Naive thymus-derived CD4-positive, alpha-beta T cell (primary cell): Measurements from ENCODE around the gene CCDC185. TPM values are rescaled to one million over a fixed set of nuclear protein-coding genes. Genes with fewer than 3 reads are reported as not detected.
A peak's percentile ranks its signal among the peaks of the same experiment; 100 is the strongest.

Experiments
- ATAC-seq: fragments of 150-1000 bp; cut with Tn5 transposase; 2 replicates; pipeline ENCODE4 v1.10.0; 2021; ENCODE audit warnings: mild to moderate bottlenecking, moderate library complexity
- CTCF ChIA-PET: fragments of 350-600 bp; sonication (Branson Sonifier 250); formaldehyde crosslinking; loops from one replicate; lab custom pipeline; 2021; ENCODE audit warnings: antibody characterized with exemption; lab: Charles Lee
- POLR2A ChIA-PET: fragments of 350-600 bp; sonication (Branson Sonifier 250); formaldehyde crosslinking; loops from one replicate; lab custom pipeline; 2021; ENCODE audit warnings: antibody characterized with exemption, inconsistent platforms; lab: Charles Lee
- DNase-seq, 9 donors: peaks; one replicate each; pipeline versions ENCODE4 v3.0.0 to v3.0.0-alpha.2; 2020 to 2022; ENCODE audit warnings: mixed read lengths in 1 of 9
- H3K27ac ChIP-seq: one replicate; pipeline ENCODE4 v1.7.0; 2013; ENCODE audit warnings: mild to moderate bottlenecking, low read depth, low read length, moderate library complexity
- H3K27me3 ChIP-seq, 2 donors: one replicate each; pipeline ENCODE4 v1.7.0; 2013; ENCODE audit warnings: low read length in 2 of 2, mild to moderate bottlenecking in 2 of 2, moderate library complexity in 2 of 2; ENCODE audit not compliant: control insufficient read depth in 2 of 2, insufficient read depth in 2 of 2
- H3K36me3 ChIP-seq, 3 experiments: 1 replicate in 2 of 3; 2 replicates in 1 of 3; pipeline ENCODE4 v1.7.0; 2013; ENCODE audit warnings: low read length in 3 of 3, mild to moderate bottlenecking in 3 of 3, moderate library complexity in 1 of 3; ENCODE audit not compliant: insufficient read depth in 3 of 3, control insufficient read depth in 2 of 3
- H3K4me1 ChIP-seq, 2 donors: one replicate each; pipeline ENCODE4 v1.7.0; 2013; ENCODE audit warnings: low read length in 2 of 2, mild to moderate bottlenecking in 2 of 2, moderate library complexity in 1 of 2; ENCODE audit not compliant: control insufficient read depth in 2 of 2, insufficient read depth in 2 of 2
- H3K4me3 ChIP-seq: 2 replicates; pipeline ENCODE4 v1.7.0; 2013; ENCODE audit warnings: mild to moderate bottlenecking, low read length
- H3K9me3 ChIP-seq, 3 experiments: 1 replicate in 2 of 3; 2 replicates in 1 of 3; pipeline ENCODE4 v1.7.0; 2013; ENCODE audit warnings: low read length in 3 of 3; ENCODE audit not compliant: control insufficient read depth in 2 of 3
- H3K27ac Mint-ChIP-seq, 9 donors: one replicate each; pipeline ENCODE4 v1.8.0; 2020 to 2022; ENCODE audit warnings: mixed read lengths in 9 of 9, mild to moderate bottlenecking in 8 of 9, moderate library complexity in 5 of 9, inconsistent platforms in 2 of 9
- H3K27me3 Mint-ChIP-seq, 5 donors: one replicate each; pipeline ENCODE4 v1.8.0; 2021 to 2022; ENCODE audit warnings: mixed read lengths in 5 of 5, mild to moderate bottlenecking in 1 of 5
- H3K36me3 Mint-ChIP-seq, 5 donors: one replicate each; pipeline ENCODE4 v1.8.0; 2020 to 2022; ENCODE audit warnings: mixed read lengths in 5 of 5, mild to moderate bottlenecking in 3 of 5, inconsistent platforms in 1 of 5
- H3K4me1 Mint-ChIP-seq, 7 donors: one replicate each; pipeline ENCODE4 v1.8.0; 2020 to 2022; ENCODE audit warnings: mixed read lengths in 7 of 7, mild to moderate bottlenecking in 3 of 7, inconsistent platforms in 1 of 7
- H3K4me3 Mint-ChIP-seq, 10 donors: one replicate each; pipeline ENCODE4 v1.8.0; 2020 to 2022; ENCODE audit warnings: mild to moderate bottlenecking in 10 of 10, mixed read lengths in 10 of 10, moderate library complexity in 6 of 10, inconsistent platforms in 2 of 10
- H3K9me3 Mint-ChIP-seq, 11 donors: one replicate each; pipeline ENCODE4 v1.8.0; 2020 to 2022; ENCODE audit warnings: mixed read lengths in 11 of 11, mild to moderate bottlenecking in 4 of 11, inconsistent platforms in 1 of 11, moderate library complexity in 1 of 11
- intact Hi-C, 2 donors: fragments of 100-400 bp; cut with micrococcal nuclease; formaldehyde crosslinking; loops; one replicate each; pipeline ENCODE4 v1.15.1; 2023
- polyA plus RNA-seq, 2 donors: library from polyadenylated mRNA; unstranded; fragments of 300-500 nt; fragmentation: Illumina TruSeq; gene quantifications; one replicate each; pipeline ENCODE4 v1.2.3, GENCODE V29; 2021
- total RNA-seq, 6 experiments: library from RNA in 5 of 6; stranded (reverse) in 5 of 6; gene quantifications; 1 replicate in 5 of 6; 2 replicates in 1 of 6; pipeline ENCODE4 v1.2.3 and lab custom pipeline; 2021 to 2026

The CCDC185 gene
- total and polyA plus RNA-seq, 7 experiments from 2014 or later: not detected

DNA sequence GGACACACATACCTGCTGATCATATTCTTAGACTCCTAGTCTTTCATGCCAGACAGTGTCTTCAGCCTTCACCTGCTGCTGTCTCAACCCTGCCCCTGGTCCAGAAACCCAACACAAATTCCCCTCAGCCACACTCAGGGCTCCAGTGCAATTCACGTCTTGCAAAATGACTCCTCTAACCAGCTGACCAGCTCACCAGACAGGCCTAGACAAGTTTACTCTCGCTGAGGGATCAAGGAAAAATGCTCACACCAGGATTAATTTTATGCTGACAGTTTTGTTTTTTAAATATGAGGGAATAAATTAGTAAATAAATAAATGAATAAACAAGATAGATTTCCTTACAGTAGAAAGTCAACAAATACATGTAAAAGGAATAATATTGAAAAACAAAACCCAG, 28.5 kb downstream of the CCDC185 start:
- no peak overlapping the region for H3K27ac Mint-ChIP-seq
- CTCF ChIA-PET: no interaction called here
- no peak for ATAC-seq

DNA sequence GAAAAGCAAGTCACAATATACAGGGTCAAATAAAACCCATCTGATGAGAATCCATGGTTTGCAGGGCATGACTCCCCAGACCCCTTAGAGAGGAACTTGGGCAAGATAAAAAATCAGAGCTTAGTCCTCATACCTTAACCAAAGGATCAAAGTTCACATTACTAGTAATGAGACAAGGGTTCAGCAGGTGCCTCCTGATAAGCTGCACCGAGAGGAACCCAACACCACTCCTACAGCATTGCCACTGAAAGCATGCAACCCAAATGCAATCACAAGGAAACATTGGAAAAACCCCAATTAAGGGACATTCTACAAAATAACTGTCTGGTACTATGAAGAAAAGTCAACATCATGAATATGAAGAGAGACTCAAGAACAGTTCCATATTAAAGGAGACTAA, 29.7 kb downstream of the CCDC185 start:
- DNase-seq (no peak), ATAC-seq (no peak)
- H3K36me3 Mint-ChIP-seq: no peaks in the 10 kb centered on the region
- CTCF ChIA-PET: no interaction called here
- H3K27me3 Mint-ChIP-seq: peaks cover 0 to 8% (median 0%) of the 10 kb centered on the region in 5 donors
- H3K4me1 Mint-ChIP-seq: peaks cover 0 to 17% (median 5%) of the 10 kb centered on the region in 7 donors
- no peak overlapping the region for H3K4me3 ChIP-seq
- peaks cover 0 to 4% of the 10 kb centered on the region in 2 donors for H3K4me1 ChIP-seq
- intact Hi-C loops: no loop called here
- H3K27me3 ChIP-seq: no peaks in the 10 kb centered on the region
- no peak overlapping the region for H3K27ac Mint-ChIP-seq
- peaks cover 0 to 2% (median 0%) of the 10 kb centered on the region in 11 donors for H3K9me3 Mint-ChIP-seq
- no peaks in the 10 kb centered on the region for H3K36me3 ChIP-seq
- H3K27ac ChIP-seq: no peak overlapping the region
- no peaks in the 10 kb centered on the region for H3K9me3 ChIP-seq
- POLR2A ChIA-PET: no interaction called here
- no peak overlapping the region for H3K4me3 Mint-ChIP-seq

More for the DNA sequence above, 28.5 kb downstream of the CCDC185 start:
- POLR2A ChIA-PET: no interaction called here
- no peaks in the 10 kb centered on the region for H3K36me3 ChIP-seq
- no peak for DNase-seq
- no peaks in the 10 kb centered on the region for H3K27me3 ChIP-seq
- H3K27ac ChIP-seq: no peak overlapping the region
- H3K4me1 ChIP-seq: no peaks in the 10 kb centered on the region
- Mint-ChIP-seq H3K36me3 (no peaks in the 10 kb centered on the region), H3K4me1 (peaks cover 0 to 12% (median 0%) of the 10 kb centered on the region in 7 donors), H3K27me3 (peaks cover 0 to 8% (median 0%) of the 10 kb centered on the region in 5 donors), H3K9me3 (peaks cover 0 to 2% (median 0%) of the 10 kb centered on the region in 11 donors), H3K4me3 (no peak overlapping the region)
- H3K4me3 ChIP-seq: no peak overlapping the region
- intact Hi-C loops: no loop called here
- no peaks in the 10 kb centered on the region for H3K9me3 ChIP-seq

DNA sequence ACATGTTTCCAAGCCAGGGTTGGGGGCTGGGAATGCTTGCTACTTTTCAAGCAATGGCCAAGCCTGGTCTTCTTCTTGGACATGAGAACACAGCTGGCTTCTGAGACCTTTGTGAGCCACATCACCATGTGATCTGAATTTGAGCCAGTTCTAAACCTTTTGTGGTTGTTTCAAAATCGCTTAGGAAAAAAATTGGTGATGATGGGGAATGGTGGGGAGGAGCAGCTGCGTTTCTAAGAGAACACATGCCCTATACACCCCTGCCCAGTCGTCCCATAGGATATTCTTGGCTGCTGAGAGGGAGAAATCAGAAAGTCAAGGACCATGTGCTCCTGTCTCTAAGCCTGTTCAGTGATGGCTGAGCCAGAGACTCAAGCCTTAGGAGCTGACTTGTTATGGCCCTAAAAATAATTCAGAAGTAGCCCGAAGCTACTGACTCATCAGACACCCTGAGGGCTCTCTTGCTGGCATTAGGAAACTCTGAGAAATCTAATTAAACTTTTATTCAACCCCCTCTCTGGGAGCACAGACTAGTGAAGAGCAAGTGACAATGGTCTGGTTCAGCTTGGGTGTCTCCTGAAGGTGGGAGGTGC, 30.5 kb downstream of the CCDC185 start:
- intact Hi-C loops: no loop called here
- peaks cover 0 to 8% (median 0%) of the 10 kb centered on the region in 5 donors for H3K27me3 Mint-ChIP-seq
- H3K4me3 Mint-ChIP-seq: no peak overlapping the region
- H3K4me3 ChIP-seq: no peak overlapping the region
- H3K9me3 Mint-ChIP-seq: peaks cover 0 to 6% (median 5%) of the 10 kb centered on the region in 11 donors
- H3K4me1 ChIP-seq: peaks cover 0 to 4% of the 10 kb centered on the region in 2 donors
- no peaks in the 10 kb centered on the region for H3K9me3 ChIP-seq
- no peaks in the 10 kb centered on the region for H3K36me3 ChIP-seq
- H3K36me3 Mint-ChIP-seq: peaks cover 0 to 5% (median 0%) of the 10 kb centered on the region in 5 donors
- H3K4me1 Mint-ChIP-seq: peaks cover 0 to 16% (median 5%) of the 10 kb centered on the region in 7 donors
- no peak overlapping the region for H3K27ac ChIP-seq
- H3K27me3 ChIP-seq: no peaks in the 10 kb centered on the region
- CTCF ChIA-PET: no interaction called here
- POLR2A ChIA-PET: no interaction called here
- DNase-seq (no peak), ATAC-seq (no peak)
- no peak overlapping the region for H3K27ac Mint-ChIP-seq

DNA sequence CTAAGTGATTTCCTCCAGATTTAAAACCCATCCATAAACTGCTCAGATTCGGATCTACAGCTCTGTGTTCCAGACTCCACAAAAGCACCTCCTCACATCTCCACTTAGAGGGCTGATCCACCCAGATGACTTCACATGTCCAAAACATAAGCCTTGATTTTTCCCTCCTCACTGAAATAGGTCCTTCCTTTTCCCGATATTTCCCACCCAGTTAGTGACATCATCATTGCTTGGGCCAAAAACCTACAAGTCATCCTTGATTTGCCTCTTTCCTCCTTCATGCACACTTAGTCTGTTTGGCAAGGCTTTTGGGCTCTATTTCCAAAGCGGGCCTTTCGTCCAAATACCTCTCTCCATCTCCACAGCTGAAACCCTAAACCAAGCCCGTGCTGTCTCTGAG, 32.3 kb downstream of the CCDC185 start:
- no peak overlapping the region for H3K4me3 ChIP-seq
- ChIA-PET POLR2A (no interaction called here), CTCF (interaction anchor here (0.7 kb wide), 1 partner anchor 19 kb away, joined by 3 read pairs; no protein-coding TSS in a partner anchor)
- Mint-ChIP-seq H3K4me1 (peaks cover 0 to 17% (median 5%) of the 10 kb centered on the region in 7 donors), H3K9me3 (peaks cover 0 to 9% (median 6%) of the 10 kb centered on the region in 11 donors), H3K27me3 (peaks cover 0 to 8% (median 0%) of the 10 kb centered on the region in 5 donors), H3K27ac (no peak overlapping the region), H3K4me3 (no peak overlapping the region), H3K36me3 (peaks cover 0 to 6% (median 0%) of the 10 kb centered on the region in 5 donors)
- H3K27me3 ChIP-seq: no peaks in the 10 kb centered on the region
- DNase-seq (no peak), ATAC-seq (no peak)
- no peaks in the 10 kb centered on the region for H3K9me3 ChIP-seq
- H3K36me3 ChIP-seq: no peaks in the 10 kb centered on the region
- intact Hi-C loops: no loop called here
- H3K27ac ChIP-seq: no peak overlapping the region
- peaks cover 0 to 4% of the 10 kb centered on the region in 2 donors for H3K4me1 ChIP-seq

DNA sequence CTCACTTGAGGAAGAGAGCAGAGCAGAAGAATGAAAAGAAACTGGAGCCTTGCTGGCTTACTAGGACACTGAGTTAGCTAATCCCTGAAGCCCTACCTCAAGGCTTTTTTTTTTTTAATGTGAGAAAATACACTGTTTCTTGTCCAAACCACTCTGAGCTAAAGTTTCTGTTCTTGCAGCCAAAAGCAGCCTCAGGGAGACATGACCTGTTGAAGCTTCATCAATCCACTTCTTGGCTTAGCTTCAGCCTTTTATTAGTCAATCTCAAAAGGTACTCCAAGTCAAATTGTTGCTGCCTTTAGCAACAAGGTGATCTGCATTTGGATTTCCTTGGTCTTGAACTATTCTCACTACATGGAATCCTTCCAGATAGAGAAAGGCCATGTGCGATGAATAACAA, 33.7 kb downstream of the CCDC185 start:
- ChIA-PET CTCF (interaction anchor here (0.7 kb wide), 1 partner anchor 15 kb away, joined by 3 read pairs; no protein-coding TSS in a partner anchor), POLR2A (no interaction called here)
- Histone ChIP-seq H3K27me3 (no peaks in the 10 kb centered on the region), H3K4me3 (no peak overlapping the region), H3K4me1 (peaks cover 0 to 4% of the 10 kb centered on the region in 2 donors), H3K27ac (no peak overlapping the region), H3K36me3 (no peaks in the 10 kb centered on the region), H3K9me3 (no peaks in the 10 kb centered on the region)
- peaks cover 0 to 9% (median 6%) of the 10 kb centered on the region in 11 donors for H3K9me3 Mint-ChIP-seq
- intact Hi-C loops: no loop called here
- no peak overlapping the region for H3K27ac Mint-ChIP-seq
- peaks cover 0 to 8% (median 0%) of the 10 kb centered on the region in 5 donors for H3K27me3 Mint-ChIP-seq
- no peak for ATAC-seq
- peaks cover 0 to 17% (median 5%) of the 10 kb centered on the region in 7 donors for H3K4me1 Mint-ChIP-seq
- DNase-seq: no peak
- H3K36me3 Mint-ChIP-seq: peaks cover 0 to 6% (median 0%) of the 10 kb centered on the region in 5 donors
- H3K4me3 Mint-ChIP-seq: peak overlapping the region in 4 of 10 donors; percentile 3 to 69 (median 18)

DNA sequence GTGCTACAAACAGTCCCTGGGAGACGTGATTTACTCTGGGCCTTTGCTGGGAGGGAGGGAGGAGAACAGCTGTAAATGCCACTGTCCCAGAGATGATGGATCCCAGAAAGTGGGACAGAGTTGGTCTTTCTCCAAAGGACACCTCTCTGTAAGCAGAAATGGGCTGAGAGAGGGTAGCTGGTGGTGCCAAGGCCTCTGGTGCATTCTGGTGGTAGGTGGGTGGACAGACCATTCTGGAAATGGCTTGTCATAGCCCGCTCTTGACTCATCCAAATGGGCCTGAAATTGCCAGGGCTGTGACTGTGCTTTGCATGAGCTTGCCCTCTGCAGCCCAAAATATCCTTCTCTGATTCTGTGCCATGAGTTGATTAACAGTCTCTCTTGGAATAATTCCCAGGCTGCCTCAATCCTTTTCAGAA, 36.1 kb downstream of the CCDC185 start:
- Mint-ChIP-seq H3K4me1 (peaks cover 0 to 17% (median 5%) of the 10 kb centered on the region in 7 donors), H3K27me3 (peaks cover 0 to 8% (median 0%) of the 10 kb centered on the region in 5 donors), H3K4me3 (no peak overlapping the region), H3K27ac (no peak overlapping the region), H3K9me3 (peaks cover 0 to 9% (median 6%) of the 10 kb centered on the region in 11 donors), H3K36me3 (peaks cover 0 to 6% (median 0%) of the 10 kb centered on the region in 5 donors)
- DNase-seq: no peak
- CTCF ChIA-PET: interaction anchor here (0.8 kb wide), 1 partner anchor 266 kb away, joined by 3 read pairs; no protein-coding TSS in a partner anchor
- Histone ChIP-seq H3K27ac (no peak overlapping the region), H3K4me1 (peaks cover 0 to 4% of the 10 kb centered on the region in 2 donors), H3K4me3 (no peak overlapping the region), H3K27me3 (no peaks in the 10 kb centered on the region), H3K36me3 (no peaks in the 10 kb centered on the region), H3K9me3 (no peaks in the 10 kb centered on the region)
- intact Hi-C loops: no loop called here
- ATAC-seq: no peak
- POLR2A ChIA-PET: no interaction called here
